Measurements from ENCODE around the gene TMEM14B. TPM values are rescaled to one million over a fixed set of nuclear protein-coding genes. Genes with fewer than 3 reads are reported as not detected.
A peak's percentile ranks its signal among the peaks of the same experiment; 100 is the strongest.
"Not testable (repeated sequence)": the region's sequence is repeated elsewhere in the genome, so short reads cannot be mapped to it uniquely, and the experiment has no call there.

The TMEM14B gene
- total RNA-seq, 1 donor from 2014 or later, result 52.6 TPM

DNA sequence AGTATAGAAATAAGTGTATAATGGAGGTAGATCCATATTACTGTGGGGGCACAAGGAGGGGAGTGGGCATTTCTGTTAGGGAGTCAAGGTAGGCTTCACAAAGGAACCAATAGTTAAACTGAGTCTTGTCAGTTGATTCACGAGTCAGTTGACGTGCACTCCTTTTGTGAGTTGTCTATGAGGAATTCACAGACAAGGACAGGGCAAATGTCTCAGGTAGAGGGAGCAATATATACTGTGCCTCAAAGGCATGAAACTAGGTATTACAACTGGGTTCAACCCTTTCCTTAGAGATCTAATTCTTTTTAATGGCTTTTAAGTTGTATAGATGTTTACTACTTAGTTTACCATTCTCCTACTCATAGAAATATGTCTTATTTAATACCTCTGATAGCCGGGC is 13.7 kb upstream of the TMEM14B start:
- H3K9me3 Mint-ChIP-seq (ENCODE audit: unreplicated experiment), result no peaks in the 10 kb centered on the region
- H3K36me3 Mint-ChIP-seq (ENCODE audit: low read depth, unreplicated experiment), result peaks cover 15% of the 10 kb centered on the region
- H3K27me3 Mint-ChIP-seq (ENCODE audit: unreplicated experiment), result peaks cover 1% of the 10 kb centered on the region
- no peak overlapping the region for H3K4me3 Mint-ChIP-seq (ENCODE audit: unreplicated experiment)
- no peak for DNase-seq (ENCODE audit: low spot score)
- H3K27ac Mint-ChIP-seq (ENCODE audit: unreplicated experiment), result no peak overlapping the region
- H3K4me1 Mint-ChIP-seq (ENCODE audit: unreplicated experiment), result no peaks in the 10 kb centered on the region
- TF ChIP-seq CTCF (IDR thresholded peaks at IDR 0.05; ENCODE audit: unreplicated experiment), result no peak

- no peak for TF ChIP-seq CTCF (IDR thresholded peaks at IDR 0.05; ENCODE audit: unreplicated experiment)
- Mint-ChIP-seq H3K27ac (ENCODE audit: unreplicated experiment) (no peak overlapping the region), H3K9me3 (ENCODE audit: unreplicated experiment) (no peaks in the 10 kb centered on the region), H3K4me1 (ENCODE audit: unreplicated experiment) (no peaks in the 10 kb centered on the region), H3K4me3 (ENCODE audit: unreplicated experiment) (no peak overlapping the region), H3K36me3 (ENCODE audit: low read depth, unreplicated experiment) (peaks cover 10% of the 10 kb centered on the region), H3K27me3 (ENCODE audit: unreplicated experiment) (peaks cover 1% of the 10 kb centered on the region)
- no peak for DNase-seq (ENCODE audit: low spot score)
Observed at GRCh38 chr6:10736731-10737130, 10.9 kb upstream of the TMEM14B start.

DNA sequence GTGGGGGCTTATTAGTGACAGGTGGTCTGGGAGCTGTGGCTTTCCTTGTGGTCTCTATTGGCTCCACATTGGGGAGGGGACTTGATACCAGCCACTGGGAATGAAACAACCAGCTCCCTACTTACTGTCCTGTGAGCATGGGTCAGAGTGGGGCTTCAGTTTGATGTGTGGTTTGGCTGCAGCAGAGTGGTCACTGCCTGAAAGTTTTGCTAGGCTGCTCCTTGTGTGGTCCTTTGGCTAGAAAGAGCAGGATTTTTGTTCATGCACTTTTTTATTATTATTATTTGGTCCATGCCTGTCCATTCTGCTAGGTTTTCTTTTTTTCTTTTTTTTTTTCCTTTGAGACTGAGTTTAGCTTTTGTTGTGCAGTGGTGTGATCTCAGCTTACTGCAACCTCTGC is 7.5 kb upstream of the TMEM14B start:
- H3K27ac Mint-ChIP-seq (ENCODE audit: unreplicated experiment), result no peak overlapping the region
- H3K9me3 Mint-ChIP-seq (ENCODE audit: unreplicated experiment), result no peaks in the 10 kb centered on the region
- peaks cover 3% of the 10 kb centered on the region for H3K36me3 Mint-ChIP-seq (ENCODE audit: low read depth, unreplicated experiment)
- no peaks in the 10 kb centered on the region for H3K27me3 Mint-ChIP-seq (ENCODE audit: unreplicated experiment)
- DNase-seq (ENCODE audit: low spot score), result no peak
- no peaks in the 10 kb centered on the region for H3K4me1 Mint-ChIP-seq (ENCODE audit: unreplicated experiment)
- peak overlapping the region; percentile 69 for H3K4me3 Mint-ChIP-seq (ENCODE audit: unreplicated experiment)
- TF ChIP-seq CTCF (IDR thresholded peaks at IDR 0.05; ENCODE audit: unreplicated experiment), result no peak

DNA sequence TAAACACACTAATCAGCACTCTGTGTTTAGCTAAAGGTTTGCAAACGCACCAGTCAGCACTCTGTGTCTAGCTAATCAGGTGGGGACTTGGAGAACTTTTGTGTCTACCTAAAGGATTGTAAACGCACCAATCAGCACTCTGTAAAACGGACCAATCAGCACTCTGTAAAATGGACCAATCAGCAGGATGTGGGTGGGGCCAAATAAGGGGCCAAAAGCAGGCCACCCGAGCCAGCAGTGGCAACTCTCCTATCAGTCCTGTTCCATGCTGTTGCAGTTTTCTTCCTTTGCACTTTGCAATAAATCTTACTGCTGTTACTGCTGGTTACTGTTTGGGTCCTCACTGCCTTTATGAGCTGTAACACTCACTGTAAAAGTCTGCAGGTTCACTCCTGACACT is 6.0 kb upstream of the TMEM14B start:
- H3K4me1 Mint-ChIP-seq (ENCODE audit: unreplicated experiment); H3K27me3 Mint-ChIP-seq (ENCODE audit: unreplicated experiment); H3K27ac Mint-ChIP-seq (ENCODE audit: unreplicated experiment); H3K9me3 Mint-ChIP-seq (ENCODE audit: unreplicated experiment); H3K4me3 Mint-ChIP-seq (ENCODE audit: unreplicated experiment); H3K36me3 Mint-ChIP-seq (ENCODE audit: low read depth, unreplicated experiment); DNase-seq (ENCODE audit: low spot score): not testable (repeated sequence)

DNA sequence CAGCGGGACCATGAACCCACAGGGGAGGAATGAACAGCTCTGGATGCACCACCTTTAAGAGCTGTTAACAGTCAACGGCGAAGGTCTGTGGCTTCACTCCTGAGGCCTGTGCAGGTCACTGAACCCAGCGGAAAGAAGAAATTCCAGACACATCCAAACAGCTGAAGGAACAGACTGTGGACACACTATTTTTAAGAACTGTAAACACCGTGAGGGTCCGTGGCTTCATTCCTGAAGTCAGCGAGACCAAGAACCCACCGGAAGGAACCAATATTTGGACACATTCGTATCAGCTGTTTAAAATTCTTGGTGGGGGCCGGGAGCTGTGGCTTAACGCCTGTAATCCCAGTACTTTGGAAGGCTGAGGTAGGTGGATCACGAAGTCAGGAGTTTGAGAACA is 5.4 kb upstream of the TMEM14B start:
- no peak for TF ChIP-seq CTCF (IDR thresholded peaks at IDR 0.05; ENCODE audit: unreplicated experiment)
- H3K36me3 Mint-ChIP-seq (ENCODE audit: low read depth, unreplicated experiment), result peaks cover 3% of the 10 kb centered on the region
- H3K27ac Mint-ChIP-seq (ENCODE audit: unreplicated experiment), result no peak overlapping the region
- H3K4me1 Mint-ChIP-seq (ENCODE audit: unreplicated experiment), result peaks cover 4% of the 10 kb centered on the region
- H3K27me3 Mint-ChIP-seq (ENCODE audit: unreplicated experiment), result no peaks in the 10 kb centered on the region
- no peak overlapping the region for H3K4me3 Mint-ChIP-seq (ENCODE audit: unreplicated experiment)
- DNase-seq (ENCODE audit: low spot score), result no peak
- H3K9me3 Mint-ChIP-seq (ENCODE audit: unreplicated experiment), result no peaks in the 10 kb centered on the region

DNA sequence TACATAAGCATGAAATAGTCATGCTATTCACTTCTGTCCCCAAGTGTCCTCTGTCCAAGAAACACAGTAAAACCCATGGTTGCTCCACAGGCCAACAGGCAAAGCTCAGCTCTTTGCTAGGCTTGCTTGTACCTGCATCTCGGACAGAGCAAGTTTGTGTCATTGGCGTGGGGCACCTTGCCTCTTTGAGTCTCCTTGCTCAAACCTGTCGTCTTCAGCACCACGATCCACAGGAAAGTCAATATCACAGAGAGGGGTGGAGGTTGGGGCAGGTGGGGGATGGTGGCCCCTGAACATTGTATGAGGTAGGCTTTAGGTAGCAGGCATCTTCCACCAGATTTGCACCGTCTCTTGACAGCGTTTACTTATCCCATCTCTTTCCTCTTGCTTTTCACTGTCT is 4.1 kb upstream of the TMEM14B start:
- H3K9me3 Mint-ChIP-seq (ENCODE audit: unreplicated experiment), result no peaks in the 10 kb centered on the region
- TF ChIP-seq CTCF (IDR thresholded peaks at IDR 0.05; ENCODE audit: unreplicated experiment), result no peak
- no peak overlapping the region for H3K27ac Mint-ChIP-seq (ENCODE audit: unreplicated experiment)
- peaks cover 3% of the 10 kb centered on the region for H3K36me3 Mint-ChIP-seq (ENCODE audit: low read depth, unreplicated experiment)
- H3K4me3 Mint-ChIP-seq (ENCODE audit: unreplicated experiment), result no peak overlapping the region
- no peak for DNase-seq (ENCODE audit: low spot score)
- H3K4me1 Mint-ChIP-seq (ENCODE audit: unreplicated experiment), result peaks cover 12% of the 10 kb centered on the region
- no peaks in the 10 kb centered on the region for H3K27me3 Mint-ChIP-seq (ENCODE audit: unreplicated experiment)

All from endothelial cell (in vitro differentiated cells).